HepG2 (cell line): ENCODE data around the gene COL4A2. TPM values are rescaled to one million over a fixed set of nuclear protein-coding genes. Genes with fewer than 3 reads are reported as not detected.

Source experiments
- CENPT ChIP-seq: sonication (generic); formaldehyde crosslinking; IDR thresholded peaks from 2 replicates; pipeline ENCODE4 v1.8.0; 2022; ENCODE audit warnings: low read depth, mild to moderate bottlenecking, moderate library complexity, missing genetic modification reagents
- CHD2 ChIP-seq: IDR thresholded peaks from 2 replicates; pipeline ENCODE4 v1.6.1; 2011; ENCODE audit warnings: low read depth, low read length, improper control_type of control experiment
- FOXO1 ChIP-seq: sonication (generic); formaldehyde crosslinking; IDR thresholded peaks from 2 replicates; pipeline ENCODE4 v1.4.0; 2020; ENCODE audit warnings: missing genetic modification reagents
- GRHL1 ChIP-seq: sonication (generic); formaldehyde crosslinking; conservative IDR thresholded peaks from 2 replicates; pipeline ENCODE4 v1.8.0; 2022; ENCODE audit warnings: missing genetic modification reagents
- GTF2F1 ChIP-seq: fragments of 150-350 bp; IDR thresholded peaks from 2 replicates; pipeline ENCODE4 v1.6.1; 2014; ENCODE audit warnings: low read length
- GTF3A ChIP-seq: sonication (generic); formaldehyde crosslinking; conservative IDR thresholded peaks from 2 replicates; pipeline ENCODE4 v1.4.0; 2020; ENCODE audit warnings: mild to moderate bottlenecking, missing genetic modification reagents
- HOXA3 ChIP-seq: sonication (generic); formaldehyde crosslinking; IDR thresholded peaks from 2 replicates; pipeline ENCODE4 v1.5.0; 2020; ENCODE audit warnings: missing genetic modification reagents
- PAWR ChIP-seq: sonication (generic); formaldehyde crosslinking; IDR thresholded peaks from 2 replicates; pipeline ENCODE4 v1.4.0; 2020; ENCODE audit warnings: missing genetic modification reagents, mild to moderate bottlenecking, borderline replicate concordance
- RELA ChIP-seq: sonication (generic); formaldehyde crosslinking; IDR thresholded peaks from 2 replicates; pipeline ENCODE4 v1.4.0; 2020; ENCODE audit warnings: missing genetic modification reagents
- SETDB1 ChIP-seq: sonication (generic); formaldehyde crosslinking; IDR thresholded peaks from 2 replicates; pipeline ENCODE4 v1.5.1; 2020; ENCODE audit warnings: missing genetic modification reagents, mild to moderate bottlenecking, borderline replicate concordance
- TCF7L2 ChIP-seq: IDR thresholded peaks from 2 replicates; pipeline ENCODE4 v1.6.1; 2011; ENCODE audit warnings: mild to moderate bottlenecking, low read depth, low read length, moderate library complexity
- ZBED4 ChIP-seq: sonication (generic); formaldehyde crosslinking; IDR thresholded peaks from 2 replicates; pipeline ENCODE4 v1.4.0; 2020; ENCODE audit warnings: missing genetic modification reagents, borderline replicate concordance
- ZBTB49 ChIP-seq: sonication (generic); formaldehyde crosslinking; IDR thresholded peaks from 2 replicates; pipeline ENCODE4 v1.4.0; 2020; ENCODE audit warnings: missing genetic modification reagents, borderline replicate concordance
- ZFP36L1 ChIP-seq: sonication (generic); formaldehyde crosslinking; IDR thresholded peaks from 2 replicates; pipeline ENCODE4 v1.8.0; 2022; ENCODE audit warnings: mild to moderate bottlenecking, missing genetic modification reagents, moderate library complexity
- ZMYM4 ChIP-seq: sonication (generic); formaldehyde crosslinking; IDR thresholded peaks from 2 replicates; pipeline ENCODE4 v1.8.1; 2023; ENCODE audit warnings: mild to moderate bottlenecking, missing genetic modification reagents
- ZNF121 ChIP-seq: sonication (generic); formaldehyde crosslinking; IDR thresholded peaks from 2 replicates; pipeline ENCODE4 v1.5.0; 2020; ENCODE audit warnings: mild to moderate bottlenecking, missing genetic modification reagents
- ZNF234 ChIP-seq: sonication (generic); formaldehyde crosslinking; conservative IDR thresholded peaks from 2 replicates; pipeline ENCODE4 v1.5.1; 2020; ENCODE audit warnings: mild to moderate bottlenecking, missing genetic modification reagents
- ZNF34 ChIP-seq: sonication (generic); formaldehyde crosslinking; IDR thresholded peaks from 2 replicates; pipeline ENCODE4 v1.4.0; 2020; ENCODE audit warnings: mild to moderate bottlenecking, missing genetic modification reagents, borderline replicate concordance
- ZNF343 ChIP-seq: sonication (generic); formaldehyde crosslinking; IDR thresholded peaks from 2 replicates; pipeline ENCODE4 v1.4.0; 2020; ENCODE audit warnings: mild to moderate bottlenecking, missing genetic modification reagents
- ZNF430 ChIP-seq: sonication (generic); formaldehyde crosslinking; IDR thresholded peaks from 2 replicates; pipeline ENCODE4 v1.9.0; 2021; ENCODE audit warnings: mild to moderate bottlenecking, missing genetic modification reagents
- ZNF639 ChIP-seq: conservative IDR thresholded peaks from 2 replicates; pipeline ENCODE4 v1.6.1; 2018; ENCODE audit warnings: missing genetic modification reagents
- ZNF652 ChIP-seq: IDR thresholded peaks from 2 replicates; pipeline ENCODE4 v1.6.1; 2016; ENCODE audit warnings: low read depth, borderline replicate concordance
- polyA plus RNA-seq, 8 experiments: library from polyadenylated mRNA; depleted of rRNA in 3 of 8; stranded (reverse) in 7 of 8; unstranded in 1 of 8; fragments of >200 nt; fragmentation: Illumina TruSeq in 4 of 8; extraction: Trizol in 4 of 8; gene quantifications; 2 replicates each; pipeline versions ENCODE4 v1.2.1 to v1.2.3, GENCODE V29; 2011 to 2016; ENCODE audit warnings: low read depth in 4 of 8, missing spikeins in 1 of 8, mixed read lengths in 1 of 8; ENCODE audit not compliant: insufficient read depth in 1 of 8
- total RNA-seq, 5 experiments: library from RNA; depleted of rRNA; stranded (reverse); fragments of >200 nt; fragmentation: Illumina TruSeq; extraction: Trizol; gene quantifications; 2 replicates each; pipeline ENCODE4 v1.2.3, GENCODE V29; 2016; ENCODE audit warnings: low read depth in 1 of 5

COL4A2 gene
- total and polyA plus RNA-seq, 2 of the 13 experiments (the other 11 are each of a cell fraction or from before 2014, with no cell fraction given) = 0.22 to 1.9 TPM

- 0 out of 2 replicates have a peak, but pooled peaks have one; percentile 49 for TF ChIP-seq ZBED4 (CRISPR knock-in tag)
- TF ChIP-seq TCF7L2 = no peak
- no peak for TF ChIP-seq HOXA3 (CRISPR knock-in tag)
- TF ChIP-seq PAWR (CRISPR knock-in tag) = no peak
- no peak for TF ChIP-seq RELA (CRISPR knock-in tag)
- no peak for TF ChIP-seq ZNF234 (CRISPR knock-in tag)
- TF ChIP-seq ZNF121 (CRISPR knock-in tag) = no peak
- TF ChIP-seq ZNF652 (CRISPR knock-in tag) = peak; percentile 22; the same call in 1 of the 2 replicates
- TF ChIP-seq GRHL1 (CRISPR knock-in tag) = no peak
- no peak for TF ChIP-seq ZNF430 (CRISPR knock-in tag)
- no peak for TF ChIP-seq CENPT
- TF ChIP-seq FOXO1 = 0 out of 2 replicates have a peak, but pooled peaks have one; percentile 37
- no peak for TF ChIP-seq ZNF34 (CRISPR knock-in tag)
- TF ChIP-seq ZNF639 = no peak
- no peak for TF ChIP-seq ZNF343 (CRISPR knock-in tag)
- no peak for TF ChIP-seq CHD2
- no peak for TF ChIP-seq SETDB1
- TF ChIP-seq GTF3A = no peak
- no peak for TF ChIP-seq ZFP36L1
- no peak for TF ChIP-seq ZBTB49 (CRISPR knock-in tag)
- TF ChIP-seq ZMYM4 (CRISPR knock-in tag) = no peak; the same call in 1 of the 2 replicates
- no peak for TF ChIP-seq GTF2F1
Measured at GRCh38 chr13:110455941-110456340, 148.9 kb downstream of the COL4A2 start (continued).
